HG02852 (cell line): ENCODE results near the gene KIAA1671.

Experiments
- ATAC-seq: cut with Tn5 transposase; IDR thresholded peaks from one replicate; pipeline ENCODE4 v1.9.1; 2021; ENCODE audit warnings: mild to moderate bottlenecking, moderate library complexity; ENCODE audit not compliant: unreplicated experiment

The KIAA1671 gene

DNA sequence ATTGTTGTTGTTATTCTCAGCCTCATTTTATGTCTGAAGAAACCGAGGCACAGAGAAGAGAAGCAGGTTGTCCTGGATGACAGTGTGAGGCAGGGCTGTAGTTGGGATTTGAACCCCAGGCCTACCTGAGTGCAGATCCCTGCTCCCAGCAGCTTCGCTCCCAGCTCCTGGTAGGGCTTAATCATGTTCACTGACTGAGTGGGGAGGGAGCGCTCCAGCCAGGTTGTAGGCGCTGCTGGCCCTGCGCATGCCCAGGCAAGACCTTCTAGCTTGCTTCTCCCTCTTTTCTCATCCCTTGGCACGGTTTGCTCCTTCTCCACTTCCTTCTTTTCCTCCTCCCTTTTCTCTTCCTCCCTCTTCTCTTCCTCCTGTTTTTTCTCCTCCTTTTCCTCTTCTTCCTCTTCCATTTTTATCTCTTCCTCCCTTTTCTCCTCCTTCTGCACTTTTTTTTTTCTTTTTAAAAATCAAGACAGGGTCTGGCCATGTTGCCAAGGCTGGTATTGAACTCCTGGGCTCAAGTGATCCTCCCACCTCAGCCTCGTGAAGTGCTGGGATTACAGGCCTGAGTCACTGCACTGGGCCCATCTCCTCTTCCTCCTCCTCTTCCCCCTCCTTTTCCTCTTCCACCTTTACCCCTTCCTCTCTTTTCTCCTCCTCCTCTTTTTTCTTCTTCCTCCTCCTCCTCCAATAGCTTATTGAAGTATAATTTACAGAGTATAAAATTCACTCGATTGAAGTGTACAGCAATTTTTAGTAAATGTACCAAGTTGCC is 109.3 kb downstream of the KIAA1671 start:
- no peak for ATAC-seq

DNA sequence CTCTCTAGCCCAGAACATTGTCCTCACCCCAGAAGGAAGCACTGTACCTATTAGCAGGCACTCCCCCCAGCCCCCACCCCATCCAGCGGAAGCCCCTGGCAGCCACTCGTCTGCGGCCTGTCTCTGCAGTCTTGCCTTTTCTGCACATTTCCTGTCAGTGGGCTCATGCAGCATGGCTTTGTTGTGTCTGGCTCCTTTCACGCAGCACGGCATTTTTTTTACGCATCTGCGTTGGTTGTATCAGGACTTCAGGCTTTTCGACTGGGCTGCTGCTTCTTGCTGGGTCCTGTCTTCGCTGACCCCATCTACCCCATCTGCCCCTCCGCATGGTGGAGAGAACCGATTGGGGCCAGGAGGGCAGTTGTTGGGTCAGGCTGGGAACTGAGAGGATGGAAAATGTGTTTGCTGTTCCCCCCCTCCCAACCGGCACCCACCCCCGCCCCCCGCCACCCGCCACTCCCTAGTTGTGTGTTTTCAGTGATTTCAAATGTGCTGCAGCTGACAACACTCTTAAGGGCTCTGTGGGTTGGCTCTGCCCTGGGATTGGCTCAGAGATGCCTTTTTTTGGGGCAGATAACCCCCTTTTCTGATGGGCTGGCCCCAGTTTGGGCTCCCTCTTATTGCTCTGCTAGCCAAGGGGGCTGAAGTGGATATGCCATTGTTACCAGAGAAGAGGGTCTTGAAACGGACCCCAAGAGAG is 110.0 kb downstream of the KIAA1671 start:
- ATAC-seq, result no peak

DNA sequence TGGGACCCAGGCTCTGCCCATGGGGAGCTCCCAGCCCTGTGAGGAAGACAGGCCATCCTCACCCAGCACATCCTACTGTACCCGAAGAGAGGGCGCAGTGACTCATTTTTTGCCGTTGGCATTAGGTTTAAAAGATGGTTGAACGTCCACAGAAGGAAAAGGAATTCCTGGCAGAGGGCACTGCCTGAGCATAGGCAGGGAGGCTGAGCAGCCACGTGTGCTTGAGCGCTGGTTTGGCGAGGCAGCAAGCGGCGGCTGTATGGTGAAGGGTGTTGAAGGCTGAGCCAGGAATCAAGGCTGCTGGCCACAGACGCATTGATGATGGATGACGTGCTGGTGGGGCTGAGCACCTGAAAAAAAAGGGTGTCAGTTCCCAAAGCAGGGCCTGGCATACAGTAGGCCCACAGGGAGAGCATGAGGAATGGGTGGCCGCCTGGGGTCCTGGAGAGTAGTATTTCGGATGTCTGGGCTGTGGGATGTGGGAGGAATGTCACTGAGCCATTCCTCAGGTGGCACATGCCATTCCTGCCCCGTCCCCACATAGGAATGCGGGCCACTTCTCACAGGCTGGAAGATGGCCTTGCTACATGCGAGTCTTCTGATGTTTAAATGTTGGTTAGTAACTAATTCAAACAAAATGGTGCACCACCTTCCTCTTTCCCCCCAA is 112.5 kb downstream of the KIAA1671 start:
- ATAC-seq, result no peak

DNA sequence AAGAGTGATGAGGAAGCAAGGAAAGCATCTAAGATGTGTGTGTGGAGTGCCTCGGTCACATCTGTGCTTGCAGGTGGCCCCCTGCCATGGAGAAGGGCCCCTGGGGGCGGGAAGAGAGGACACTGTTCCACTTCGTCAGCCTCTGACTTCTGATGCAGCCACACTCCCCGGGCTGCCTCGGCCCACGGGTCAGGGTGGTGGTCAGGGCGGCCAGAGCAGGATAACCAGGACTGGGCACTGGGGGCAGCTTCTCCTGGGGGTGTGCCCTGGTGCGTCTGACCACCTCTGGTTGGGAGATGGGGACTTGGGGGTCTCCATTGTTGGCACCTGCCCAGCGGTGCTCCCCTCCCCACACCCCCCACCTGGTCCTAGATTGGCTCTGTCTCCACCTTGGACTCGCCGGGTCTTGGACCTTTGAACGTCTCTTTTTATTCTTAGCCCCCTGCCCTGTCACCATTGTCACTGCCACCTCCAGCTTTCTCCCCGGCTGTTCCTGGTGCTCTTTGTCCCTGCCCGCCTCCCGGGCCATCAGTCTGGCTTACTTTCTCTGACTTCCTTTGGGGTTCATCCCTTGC is 114.4 kb downstream of the KIAA1671 start:
- no peak for ATAC-seq

DNA sequence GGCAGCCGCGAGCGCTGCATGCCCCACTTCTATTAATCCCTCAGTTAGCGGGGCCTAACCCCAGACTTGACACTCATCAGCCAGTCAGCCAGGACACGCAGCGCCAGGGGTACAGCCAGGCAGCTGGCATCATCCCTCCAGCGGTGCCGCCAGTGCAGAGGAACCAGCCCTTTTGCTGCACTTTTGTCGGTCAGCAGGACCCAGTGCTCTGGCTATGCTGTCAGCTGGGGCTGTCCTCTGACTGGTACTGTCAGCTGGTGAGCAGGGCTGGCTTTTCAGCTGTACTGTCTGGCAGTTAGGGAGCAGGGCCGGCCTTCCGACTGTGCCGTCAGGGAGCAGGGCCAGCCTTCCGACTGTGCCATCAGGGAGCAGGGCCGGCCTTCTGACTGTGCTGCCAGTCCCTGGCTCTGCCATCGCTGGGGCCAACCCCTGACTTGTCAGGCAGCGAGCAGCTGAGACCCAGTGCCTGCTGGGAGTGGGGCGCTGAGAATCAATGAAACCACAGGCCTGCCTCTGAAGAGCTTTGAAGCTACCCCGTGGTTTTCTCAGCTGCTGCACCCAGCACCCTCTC is 115.4 kb downstream of the KIAA1671 start:
- no peak for ATAC-seq

DNA sequence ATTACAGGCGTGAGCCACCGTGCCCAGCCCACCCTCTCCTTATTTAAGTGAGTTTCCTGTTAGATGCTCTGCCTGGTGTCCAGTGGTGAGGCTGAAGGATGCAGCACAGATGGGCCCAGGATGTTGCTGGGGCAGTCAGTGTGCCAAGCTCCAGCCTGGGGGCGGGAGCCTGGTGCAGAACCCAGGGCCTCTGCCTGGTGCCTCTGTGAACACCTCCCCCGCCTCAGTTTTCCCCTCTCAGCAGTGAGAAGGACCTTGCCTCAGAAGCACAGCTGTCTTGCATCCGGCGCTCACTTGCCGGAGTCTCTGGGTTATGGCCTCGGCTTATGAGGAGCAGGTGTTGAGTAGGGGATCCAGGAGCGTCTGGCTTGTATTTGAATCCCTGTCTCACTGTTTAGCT is 116.2 kb downstream of the KIAA1671 start:
- no peak for ATAC-seq

DNA sequence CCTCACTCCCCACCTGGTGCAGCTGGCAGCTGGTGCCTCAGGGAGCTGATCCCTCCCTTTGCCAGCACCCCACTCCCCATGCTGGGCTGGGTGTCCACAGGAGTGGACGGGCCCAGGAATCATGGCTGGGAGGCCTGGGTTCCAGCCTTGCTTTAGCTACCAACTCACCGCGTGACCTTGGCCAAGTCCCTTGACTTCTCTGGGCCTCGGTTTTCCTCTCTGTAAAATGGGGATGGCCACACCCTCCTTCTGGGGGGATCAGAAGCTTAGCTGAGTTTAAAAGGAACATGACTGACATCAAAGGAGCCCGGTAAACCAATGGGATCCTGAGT is 116.9 kb downstream of the KIAA1671 start:
- no peak for ATAC-seq

DNA sequence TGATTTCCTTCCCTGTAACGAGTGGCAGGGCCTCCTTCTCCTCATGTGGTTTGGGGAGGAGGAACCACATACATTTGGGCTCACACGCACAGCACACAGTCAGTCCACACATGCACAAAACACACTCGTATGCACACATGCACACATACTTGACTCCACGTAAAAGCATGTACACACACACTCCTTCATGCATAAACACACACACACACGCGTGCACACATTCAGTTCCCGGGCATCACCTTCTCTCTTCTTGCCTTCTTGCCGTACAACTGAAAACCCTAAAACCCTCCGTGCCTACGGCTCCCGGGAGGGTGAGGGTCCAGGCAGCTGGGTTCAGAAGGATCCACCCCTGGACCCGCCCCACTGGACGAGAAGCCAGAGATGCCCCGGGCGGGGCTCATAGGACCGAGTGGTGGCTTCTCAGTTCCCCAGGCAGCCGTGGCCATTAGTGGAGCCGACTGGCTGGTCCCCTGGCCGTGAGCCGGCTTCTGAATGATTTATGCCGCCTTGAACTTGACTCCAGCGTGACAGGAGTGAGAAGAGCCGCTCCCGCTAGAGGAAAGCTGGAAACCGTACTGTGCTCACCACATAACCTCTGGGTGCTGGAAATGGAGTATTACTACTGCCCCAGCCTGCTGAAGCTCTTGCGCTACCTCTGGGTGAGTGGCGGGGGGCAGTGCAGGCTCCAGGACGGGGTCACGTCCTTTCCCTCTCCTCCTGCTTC is 117.4 kb downstream of the KIAA1671 start:
- ATAC-seq, result no peak

DNA sequence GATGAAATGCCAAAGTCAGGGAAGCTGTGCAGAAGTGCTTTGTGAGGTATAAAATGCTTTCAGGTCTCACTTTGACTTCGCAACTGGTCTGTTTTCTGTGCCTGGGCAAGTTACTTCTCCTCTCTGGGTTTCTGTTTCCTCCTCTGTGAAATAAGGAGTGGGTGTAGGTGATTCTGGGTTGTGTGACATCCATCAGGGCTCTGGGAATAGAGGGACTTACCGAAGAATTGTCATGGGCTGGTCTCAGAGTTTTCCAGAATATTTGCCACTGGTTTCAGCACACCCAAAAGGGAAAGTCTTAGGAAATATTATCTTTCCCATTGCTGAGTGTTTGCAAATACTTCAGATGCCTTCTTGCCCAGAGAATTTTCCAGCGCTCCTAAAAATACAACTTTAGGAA is 118.4 kb downstream of the KIAA1671 start:
- ATAC-seq, result no peak

DNA sequence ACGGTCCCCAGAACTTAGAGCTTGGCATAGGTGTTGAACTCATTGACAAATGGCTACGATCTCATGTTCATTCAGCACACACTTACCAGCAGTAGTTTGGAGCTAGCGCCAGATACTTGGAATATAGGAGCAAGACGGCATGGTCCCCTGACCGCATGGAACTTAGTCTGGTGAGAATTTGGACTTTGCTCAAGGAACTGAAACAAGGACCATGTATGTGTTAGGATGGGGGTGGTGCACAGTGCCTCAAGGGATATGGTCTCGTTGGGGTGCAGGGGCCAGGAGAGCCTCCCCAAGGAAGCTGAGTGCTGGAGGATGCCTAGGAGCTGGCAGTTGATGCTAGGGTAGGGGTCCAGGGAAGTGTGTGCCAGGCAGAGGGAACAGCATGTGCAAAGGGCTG is 119.2 kb downstream of the KIAA1671 start:
- ATAC-seq, result no peak

DNA sequence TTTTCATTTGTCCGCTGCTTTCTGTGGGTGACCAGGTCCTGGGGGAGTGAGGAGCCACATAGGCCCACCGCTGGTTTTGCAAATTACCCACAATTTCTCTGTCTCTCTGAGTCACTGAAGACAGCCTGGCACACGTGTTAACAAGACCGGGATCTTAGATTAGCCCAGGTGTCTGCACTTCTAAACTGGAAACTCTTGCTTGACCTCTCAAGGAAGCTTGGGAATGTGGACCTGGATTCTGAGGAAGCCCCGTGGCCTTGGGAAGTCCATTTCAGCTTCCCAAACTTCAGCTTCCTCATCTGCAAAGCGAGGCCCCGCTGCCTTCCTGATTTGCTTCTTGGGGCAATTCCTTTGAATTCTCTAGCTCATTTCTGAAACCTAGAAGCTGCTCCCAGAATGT is 119.9 kb downstream of the KIAA1671 start:
- no peak for ATAC-seq

DNA sequence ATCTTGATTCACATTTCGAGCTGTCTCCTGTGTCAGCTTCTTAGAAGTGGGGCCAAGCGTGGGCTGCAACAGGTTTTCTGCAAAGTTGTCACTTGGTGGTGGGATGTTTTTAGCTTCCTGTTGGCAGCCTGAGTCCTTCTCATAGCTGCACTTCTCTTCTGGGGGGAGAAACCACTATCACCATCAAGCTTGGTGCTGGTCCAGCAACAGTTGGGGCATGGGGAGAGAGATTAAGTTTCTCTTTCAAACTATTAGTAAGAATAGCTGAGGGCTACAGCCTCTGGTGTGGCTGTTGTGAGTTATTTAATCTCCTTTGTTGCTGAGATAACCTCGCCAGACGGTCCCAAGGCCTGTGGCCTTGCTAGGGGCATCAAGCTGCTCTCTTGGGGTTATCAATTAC is 123.8 kb downstream of the KIAA1671 start:
- no peak for ATAC-seq

DNA sequence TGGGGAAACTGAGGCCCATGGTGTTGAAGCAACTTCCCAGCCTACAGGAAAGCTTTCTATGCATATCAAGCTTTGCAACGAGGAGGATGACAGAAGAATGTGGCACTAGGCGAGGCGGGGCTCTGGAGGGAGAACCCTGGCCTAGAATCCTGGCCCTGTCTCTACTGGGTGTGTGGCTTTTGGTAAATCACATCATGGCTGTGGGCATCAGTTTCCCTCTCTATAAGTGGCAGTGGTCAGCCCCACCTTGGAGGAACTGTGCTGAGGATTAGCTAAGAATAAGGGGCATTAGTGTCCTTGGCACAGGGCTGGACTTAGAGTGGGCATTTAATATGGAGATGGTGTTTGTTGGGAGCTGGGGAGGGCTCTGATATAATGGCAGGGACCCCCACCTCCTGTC is 124.5 kb downstream of the KIAA1671 start:
- ATAC-seq, result no peak

DNA sequence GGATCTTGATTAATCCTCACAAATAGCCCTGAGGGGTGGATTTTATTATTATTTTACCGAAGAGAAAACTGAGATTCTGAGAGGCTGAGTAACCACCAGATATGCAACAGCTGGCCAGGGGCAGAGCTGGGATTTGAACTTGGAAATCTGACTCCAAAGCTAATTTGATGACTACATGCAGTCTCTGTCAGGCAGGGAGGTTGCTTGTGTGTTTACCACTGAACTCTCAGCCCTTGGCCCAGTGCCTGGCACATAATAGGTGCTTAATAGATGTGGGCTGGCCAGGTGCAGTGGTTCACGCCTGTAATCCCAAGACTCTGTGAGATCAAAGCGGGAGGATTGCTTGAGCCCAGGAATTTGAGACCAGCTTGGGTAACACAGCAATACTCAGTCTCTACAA is 125.4 kb downstream of the KIAA1671 start:
- no peak for ATAC-seq

DNA sequence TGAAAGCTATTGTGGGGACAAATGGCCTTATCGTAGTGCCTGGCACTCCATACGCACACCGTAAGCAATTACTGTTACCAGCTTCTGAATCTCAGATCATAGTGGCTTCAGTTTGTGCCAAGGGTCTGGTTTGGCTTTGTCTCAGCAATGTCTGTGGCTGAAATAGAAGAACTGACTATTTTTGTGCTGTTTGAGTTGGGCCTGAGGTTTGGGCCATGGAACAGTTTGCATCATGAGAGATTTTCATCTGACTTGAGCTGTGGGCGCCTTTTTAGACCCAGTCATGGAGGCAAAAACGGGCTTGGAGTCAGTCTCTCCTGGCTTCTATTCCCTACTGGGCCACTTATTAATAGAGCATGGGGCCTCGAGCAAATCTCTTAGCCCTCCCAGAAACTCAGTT is 126.1 kb downstream of the KIAA1671 start:
- no peak for ATAC-seq

DNA sequence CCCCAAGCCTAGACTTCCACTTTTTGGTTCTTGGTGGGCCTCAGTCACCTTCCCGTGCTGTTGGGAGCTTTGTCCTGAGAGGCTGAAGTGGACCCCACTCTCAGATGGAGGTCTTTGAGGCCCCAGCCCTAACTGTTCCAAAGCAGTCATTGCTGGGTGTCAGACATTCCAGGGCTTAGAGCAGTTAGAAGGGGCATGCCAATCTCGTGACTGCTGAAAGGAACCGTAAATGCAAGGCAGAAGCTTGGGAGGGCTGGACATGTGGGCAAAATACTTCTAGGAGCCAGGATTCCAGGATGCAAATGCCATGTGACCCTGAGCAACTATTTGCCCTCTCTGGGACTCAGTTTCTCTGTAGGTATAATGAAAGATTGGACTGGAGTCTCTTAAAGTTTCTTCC is 128.3 kb downstream of the KIAA1671 start:
- no peak for ATAC-seq

DNA sequence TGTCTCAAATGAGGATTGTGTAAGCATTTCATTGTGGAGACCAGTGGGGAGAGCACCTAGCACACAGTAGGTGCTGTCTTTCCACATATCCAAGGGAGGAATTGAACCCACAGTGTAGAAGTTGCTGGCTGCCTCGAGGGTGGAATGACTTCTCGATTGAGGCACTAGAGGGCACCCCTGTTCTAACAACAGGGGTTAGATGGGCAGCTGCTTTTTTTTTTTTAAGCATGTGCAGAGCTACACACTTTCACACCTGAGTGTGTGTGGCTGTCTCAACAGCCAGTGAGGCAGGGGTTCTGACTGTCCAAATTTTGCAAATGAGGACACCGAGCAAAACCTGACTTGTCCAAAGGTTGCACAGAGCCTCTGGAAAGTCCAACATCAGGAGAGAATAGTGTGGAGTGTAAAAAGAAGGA is 128.9 kb downstream of the KIAA1671 start:
- no peak for ATAC-seq

DNA sequence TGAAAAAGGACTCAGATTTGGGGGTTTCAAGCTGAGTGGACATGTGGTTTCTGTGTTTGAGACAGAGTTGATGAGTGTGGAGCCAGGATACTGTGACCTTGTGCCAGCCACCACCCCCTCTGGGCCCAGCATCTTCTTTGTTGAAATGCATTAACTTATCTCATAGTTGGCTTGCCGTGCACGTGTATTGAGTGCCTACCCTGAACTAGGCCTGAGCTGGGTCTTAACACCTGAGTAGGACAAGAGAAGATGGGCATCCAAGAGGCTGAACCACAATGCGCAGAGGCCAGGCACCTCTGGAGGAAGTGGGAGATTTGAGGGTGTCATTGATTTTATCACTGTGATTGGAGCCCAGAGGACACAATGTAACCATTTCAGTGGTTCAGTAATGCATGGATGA is 129.6 kb downstream of the KIAA1671 start:
- no peak for ATAC-seq

DNA sequence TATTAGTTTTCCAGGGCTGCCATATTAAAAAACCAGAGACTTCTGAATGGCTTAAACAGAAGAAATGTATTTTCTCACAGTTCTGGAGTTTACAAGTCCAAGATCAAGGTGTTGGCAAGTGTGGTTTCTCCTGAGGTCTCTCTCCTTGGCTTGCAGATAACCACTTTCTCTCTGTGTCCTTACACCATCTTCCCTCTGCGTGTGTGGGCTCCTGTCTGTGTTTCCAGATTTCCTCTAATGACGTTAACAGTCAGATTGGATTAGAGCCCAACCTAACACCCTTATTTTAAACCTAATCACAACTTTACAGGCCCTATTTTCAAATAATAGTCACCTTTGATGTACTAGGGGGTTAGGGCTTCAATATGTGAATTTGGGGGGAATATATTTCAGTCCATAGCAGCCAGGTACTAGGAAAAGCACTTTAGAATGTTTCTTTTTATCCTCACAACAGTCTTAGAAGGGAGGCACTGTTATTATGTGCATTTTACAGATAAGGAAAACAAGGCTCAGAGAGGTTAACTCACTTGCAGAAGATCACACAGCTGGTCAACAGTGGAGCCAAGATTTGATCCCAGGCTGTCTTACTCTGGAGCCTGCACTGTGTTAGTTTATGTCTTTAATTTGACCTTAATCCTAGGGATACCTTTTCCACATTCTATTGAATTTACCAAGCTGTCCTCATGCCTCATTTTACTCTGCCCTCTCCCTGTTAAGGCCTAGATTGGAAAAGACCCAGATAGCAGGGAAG is 130.7 kb downstream of the KIAA1671 start:
- ATAC-seq, result no peak

DNA sequence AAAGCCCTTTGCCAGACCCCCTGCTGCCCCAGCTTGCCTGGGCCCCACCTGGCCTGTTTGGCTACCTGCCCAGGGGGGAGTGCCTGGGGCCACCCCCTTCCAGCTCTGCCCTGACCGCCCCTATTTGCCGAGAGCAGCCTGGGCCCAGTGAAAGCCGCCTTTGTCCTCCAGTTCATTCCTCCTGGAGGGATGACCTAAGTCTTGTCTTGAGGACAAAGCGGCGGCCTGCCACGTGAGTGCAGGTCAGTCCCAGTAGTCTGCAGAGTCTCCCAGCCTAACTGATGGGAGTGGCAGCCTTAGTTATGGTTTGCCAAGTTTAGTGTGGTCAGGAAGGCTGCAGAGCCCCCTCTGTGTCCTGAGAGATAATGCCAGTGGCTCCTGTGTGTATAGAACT is 131.3 kb downstream of the KIAA1671 start:
- ATAC-seq, result no peak
